Mucosa of descending colon (tissue), 3 donors: Measurements from ENCODE around the gene KIRREL3. TPM values are rescaled to one million over a fixed set of nuclear protein-coding genes. Genes with fewer than 3 reads are reported as not detected.

ENCODE experiments used
- ATAC-seq: fragments of 200-7000 bp; cut with Tn5 transposase; one replicate; pipeline ENCODE4 v1.9.1; 2020; ENCODE audit warnings: mild to moderate bottlenecking, moderate library complexity
- DNase-seq, 3 donors: peaks; one replicate each; pipeline ENCODE4 v3.0.0-alpha.2; 2020
- H3K36me3 ChIP-seq: fragments of 200-600 bp; one replicate; pipeline ENCODE4 v1.8.0; 2021; ENCODE audit warnings: low read depth, mild to moderate bottlenecking
- H3K4me1 ChIP-seq: fragments of 200-600 bp; one replicate; pipeline ENCODE4 v1.8.0; 2021; ENCODE audit warnings: low read depth, mild to moderate bottlenecking
- H3K4me3 ChIP-seq: fragments of 200-600 bp; one replicate; pipeline ENCODE4 v1.8.0; 2021; ENCODE audit warnings: mild to moderate bottlenecking
- H3K9me3 ChIP-seq: fragments of 200-600 bp; one replicate; pipeline ENCODE4 v1.8.0; 2021; ENCODE audit warnings: mild to moderate bottlenecking
- intact Hi-C, 2 donors: fragments of 100-400 bp; cut with DNase I in 1 of 2; cut with micrococcal nuclease in 1 of 2; formaldehyde crosslinking; loops; one replicate each; pipeline versions ENCODE4 v1.11.0 to v1.11.1; 2022; cut with DNase I, micrococcal nuclease
- total RNA-seq, 3 donors: library from RNA; stranded (reverse); fragmentation: NEBNext Ultra II Directional in 2 of 3; extraction: Animal tissue kit (Norgen Biotek cat#: 25700) in 2 of 3; gene quantifications; one replicate each; pipeline versions ENCODE4 v1.2.1 to v1.2.4, GENCODE V29; 2021 to 2023
- TF ChIP-seq, protein P1 (sequence below): fragments of 200-600 bp; IDR thresholded peaks from one replicate; pipeline ENCODE4 v1.8.0; 2022; ENCODE audit warnings: antibody characterized with exemption, mild to moderate bottlenecking
- donor health status: DM: no; HTN: no; CAD: no; lungs with moderate emphysema.
- donor health status: DM: no; HTN: no; CAD: no.
- donor health status: DM: no; HTN: yes; CAD: no.

Gene KIRREL3
- total RNA-seq, 3 donors from 2014 or later, result 0.23 to 2.4 (median 0.70) TPM

DNA sequence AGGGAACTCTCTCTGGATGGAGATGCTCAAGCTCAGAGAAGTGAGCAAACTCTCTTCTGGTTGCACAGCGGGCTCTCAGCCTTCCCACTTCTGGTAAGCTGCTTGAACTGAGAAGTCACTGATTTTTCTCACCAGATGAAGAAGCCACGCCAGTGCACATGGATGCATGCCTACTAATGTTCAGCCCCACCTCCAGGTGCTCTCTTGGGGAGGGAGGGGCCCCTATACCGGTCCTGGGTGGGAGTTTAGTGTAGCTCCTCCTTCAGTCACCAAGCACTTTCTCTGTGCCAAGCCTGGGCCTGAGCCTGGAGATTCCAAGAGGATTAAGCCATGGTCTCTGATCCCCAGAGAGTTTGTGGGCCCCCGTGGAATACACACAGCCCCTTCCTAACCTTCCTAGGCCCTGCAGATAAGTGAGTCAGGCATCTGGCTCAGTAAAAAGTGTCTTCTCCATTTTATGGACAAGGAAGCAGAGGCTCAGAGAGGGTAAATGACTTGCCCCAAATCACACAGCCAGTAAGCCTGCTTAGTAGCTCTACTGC lies 502.9 kb downstream of the KIRREL3 start:
- TF ChIP-seq, protein P1, sequence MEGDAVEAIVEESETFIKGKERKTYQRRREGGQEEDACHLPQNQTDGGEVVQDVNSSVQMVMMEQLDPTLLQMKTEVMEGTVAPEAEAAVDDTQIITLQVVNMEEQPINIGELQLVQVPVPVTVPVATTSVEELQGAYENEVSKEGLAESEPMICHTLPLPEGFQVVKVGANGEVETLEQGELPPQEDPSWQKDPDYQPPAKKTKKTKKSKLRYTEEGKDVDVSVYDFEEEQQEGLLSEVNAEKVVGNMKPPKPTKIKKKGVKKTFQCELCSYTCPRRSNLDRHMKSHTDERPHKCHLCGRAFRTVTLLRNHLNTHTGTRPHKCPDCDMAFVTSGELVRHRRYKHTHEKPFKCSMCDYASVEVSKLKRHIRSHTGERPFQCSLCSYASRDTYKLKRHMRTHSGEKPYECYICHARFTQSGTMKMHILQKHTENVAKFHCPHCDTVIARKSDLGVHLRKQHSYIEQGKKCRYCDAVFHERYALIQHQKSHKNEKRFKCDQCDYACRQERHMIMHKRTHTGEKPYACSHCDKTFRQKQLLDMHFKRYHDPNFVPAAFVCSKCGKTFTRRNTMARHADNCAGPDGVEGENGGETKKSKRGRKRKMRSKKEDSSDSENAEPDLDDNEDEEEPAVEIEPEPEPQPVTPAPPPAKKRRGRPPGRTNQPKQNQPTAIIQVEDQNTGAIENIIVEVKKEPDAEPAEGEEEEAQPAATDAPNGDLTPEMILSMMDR, result no peak
- Histone ChIP-seq H3K36me3 (no peaks in the 10 kb centered on the region), H3K9me3 (no peaks in the 10 kb centered on the region), H3K4me3 (no peak overlapping the region), H3K4me1 (no peaks in the 10 kb centered on the region)
- no peak for DNase-seq
- no peak for ATAC-seq
- intact Hi-C loops, result no loop called here

DNA sequence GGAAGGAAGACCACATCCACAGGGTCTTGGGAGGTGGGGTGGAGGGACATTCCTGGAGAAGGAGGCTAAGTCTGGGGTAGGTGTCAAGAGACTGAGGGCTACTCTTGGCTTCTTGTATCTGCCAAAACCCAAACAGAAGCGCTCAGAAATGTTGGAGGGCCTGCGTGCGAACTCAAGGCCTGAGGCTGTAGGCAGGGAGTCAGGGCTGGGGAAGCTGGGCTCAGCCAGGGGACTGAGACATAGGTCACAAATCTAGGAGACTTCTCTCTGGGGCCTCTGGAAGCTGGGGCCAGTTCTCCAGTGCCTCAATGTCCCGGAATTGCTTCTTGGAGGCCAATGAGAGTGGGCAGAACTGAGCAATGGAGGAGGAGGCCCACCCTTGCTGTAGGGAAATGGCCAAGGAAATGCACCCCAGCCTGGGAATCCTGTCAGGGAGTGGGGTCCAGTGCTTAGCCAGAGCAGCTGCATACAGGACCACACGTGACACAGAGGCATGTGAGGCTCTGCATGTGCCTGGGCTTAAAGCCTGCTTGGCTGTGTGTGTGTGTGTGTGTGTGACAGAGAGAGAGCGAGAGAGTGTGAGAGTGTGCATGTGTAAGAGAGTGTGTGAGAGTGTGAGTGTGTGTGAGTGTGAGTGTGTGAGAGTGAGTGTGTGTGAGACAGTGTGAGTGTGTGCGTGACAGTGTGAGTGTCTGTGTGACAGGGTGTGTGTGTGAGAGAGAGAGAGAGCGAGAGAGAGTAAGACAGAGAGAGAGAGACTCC lies 503.8 kb downstream of the KIRREL3 start:
- Histone ChIP-seq H3K9me3 (no peaks in the 10 kb centered on the region), H3K36me3 (no peaks in the 10 kb centered on the region), H3K4me3 (no peak overlapping the region), H3K4me1 (no peaks in the 10 kb centered on the region)
- TF ChIP-seq, protein P1, result no peak
- intact Hi-C loops, result no loop called here
- DNase-seq (no peak), ATAC-seq (peak; percentile 16)

DNA sequence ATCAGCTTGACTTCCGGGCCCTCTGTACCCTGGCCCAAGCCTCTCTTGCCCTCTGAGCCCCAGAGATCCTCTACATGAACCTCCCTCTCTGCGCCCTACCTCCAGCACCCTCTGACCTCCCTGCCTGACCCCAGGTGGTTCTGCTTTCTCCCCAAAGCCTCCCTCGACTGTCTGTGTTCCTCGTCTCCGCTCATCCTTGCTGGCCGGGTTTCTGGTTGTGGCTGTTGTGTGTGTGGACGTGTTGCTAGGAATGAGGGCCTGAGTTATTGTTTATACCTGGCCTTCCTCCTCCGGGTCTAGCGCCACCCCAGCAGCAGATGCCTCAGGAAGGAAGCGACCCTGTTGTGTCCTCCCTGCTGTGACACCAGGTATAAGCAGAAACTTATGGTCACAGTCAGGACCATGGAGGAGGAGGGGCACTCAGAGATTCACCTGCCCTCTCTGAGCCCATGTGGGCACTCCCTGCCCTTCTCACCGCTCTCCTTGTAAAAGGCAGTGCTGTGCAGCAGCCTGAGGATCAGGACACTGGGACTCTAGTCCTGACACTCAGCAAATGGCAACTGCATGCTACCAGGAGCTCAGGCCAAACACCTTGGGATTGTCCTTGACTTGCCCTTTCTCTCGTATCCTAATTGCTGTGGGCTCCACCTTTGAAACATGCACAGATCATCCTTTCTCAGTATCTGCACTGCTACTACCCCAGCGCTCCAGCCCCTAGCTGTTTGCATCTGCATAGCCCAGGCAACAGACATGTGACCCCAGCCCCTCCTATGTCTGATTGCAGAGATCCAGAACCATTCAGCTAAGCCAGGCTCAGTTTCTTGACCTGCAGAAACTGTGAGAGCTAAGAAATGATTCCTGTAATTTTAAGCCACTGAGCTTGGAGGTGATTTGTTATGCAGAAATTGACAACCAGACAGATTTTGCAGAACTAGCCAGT lies 505.0 kb downstream of the KIRREL3 start:
- Histone ChIP-seq H3K4me1 (no peaks in the 10 kb centered on the region), H3K9me3 (no peaks in the 10 kb centered on the region), H3K4me3 (no peak overlapping the region), H3K36me3 (no peaks in the 10 kb centered on the region)
- DNase-seq, result no peak
- TF ChIP-seq, protein P1, result no peak
- ATAC-seq, result no peak
- intact Hi-C loops, result no loop called here

DNA sequence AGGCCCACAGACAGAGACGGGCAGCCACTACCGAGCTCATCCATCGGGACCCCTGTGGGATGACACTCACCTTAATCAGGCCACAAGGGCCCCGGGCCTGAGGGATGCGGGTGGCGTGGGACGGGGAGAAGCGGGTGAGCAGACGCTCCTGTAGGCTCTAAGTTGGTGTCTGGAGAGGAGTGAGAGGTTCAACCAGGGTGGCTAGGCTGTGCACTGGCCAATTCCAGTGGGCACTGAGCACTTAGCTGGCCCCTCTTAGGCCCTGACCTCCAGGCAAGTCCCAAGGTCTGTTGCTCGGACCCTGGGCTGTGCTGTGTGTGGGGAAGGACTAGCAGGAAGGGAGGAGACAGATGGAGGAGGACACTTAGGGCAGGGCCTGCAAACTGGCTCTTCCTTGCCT lies 505.7 kb downstream of the KIRREL3 start:
- TF ChIP-seq, protein P1, result no peak
- DNase-seq, result no peak
- Histone ChIP-seq H3K9me3 (no peaks in the 10 kb centered on the region), H3K36me3 (no peaks in the 10 kb centered on the region), H3K4me3 (no peak overlapping the region), H3K4me1 (no peaks in the 10 kb centered on the region)
- intact Hi-C loops, result no loop called here
- no peak for ATAC-seq

DNA sequence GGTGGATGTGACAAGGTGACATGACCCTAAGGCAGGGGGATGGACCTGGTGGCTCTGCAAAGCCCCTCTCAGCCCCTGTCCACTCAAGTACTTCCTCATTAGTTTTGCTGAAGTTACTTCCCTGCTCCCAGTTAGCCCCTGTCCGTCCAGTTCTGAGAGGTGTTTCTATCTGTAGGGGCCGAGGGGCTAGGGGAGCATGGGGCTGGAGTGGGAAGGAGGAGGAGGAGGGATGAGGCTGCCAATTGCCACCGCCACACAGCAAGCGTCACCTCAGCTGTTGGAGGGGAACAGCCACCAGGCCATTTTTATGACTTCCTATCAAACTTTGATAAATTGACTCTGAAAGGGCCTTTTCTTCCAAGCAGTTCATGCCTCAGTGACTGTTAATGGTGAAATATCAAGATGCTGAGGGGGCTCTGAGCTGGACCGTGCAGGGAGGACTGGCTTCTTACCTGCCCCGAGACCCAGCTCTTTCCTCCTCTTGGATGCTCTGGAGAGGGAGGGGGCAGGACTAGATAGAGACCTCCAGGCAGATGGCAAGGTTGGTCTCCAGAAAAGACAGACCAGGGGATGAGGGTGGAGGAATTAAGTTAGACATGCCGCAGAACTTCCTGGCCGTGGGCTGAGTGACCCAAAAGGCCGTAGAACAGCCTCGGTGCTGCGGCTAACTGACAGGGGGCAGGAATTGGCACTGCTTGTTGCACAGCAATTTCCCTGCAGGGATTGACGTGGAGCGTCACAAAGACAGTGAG lies 508.1 kb downstream of the KIRREL3 start:
- ATAC-seq (no peak), DNase-seq (no peak)
- Histone ChIP-seq H3K36me3 (no peaks in the 10 kb centered on the region), H3K9me3 (no peaks in the 10 kb centered on the region), H3K4me1 (no peaks in the 10 kb centered on the region), H3K4me3 (no peak overlapping the region)
- TF ChIP-seq, protein P1, result no peak
- intact Hi-C loops, result no loop called here
